Activated T-helper 2 cell treated with anti-CD3 and anti-CD28 coated beads, Interferon-gamma antibody, Interleukin-2, Interleukin-4, amounts not matched to agents 10 μg/mL and 5 μg/mL and 100 μg/mL, durations not matched to agents 14 hours and 24 hours and 36 hours (primary cell): Measurements from ENCODE around the gene PRKG1. TPM values are rescaled to one million over a fixed set of nuclear protein-coding genes. Genes with fewer than 3 reads are reported as not detected.

Source experiments
- DNase-seq: peaks from one replicate; pipeline ENCODE4 v3.0.0; 2021; ENCODE audit warnings: low spot score
- H3K27ac Mint-ChIP-seq: one replicate; pipeline ENCODE4 v1.8.0; 2021; ENCODE audit warnings: mixed read lengths
- H3K27me3 Mint-ChIP-seq: one replicate; pipeline ENCODE4 v1.8.0; 2021; ENCODE audit warnings: low read depth, mixed read lengths
- H3K36me3 Mint-ChIP-seq: one replicate; pipeline ENCODE4 v1.8.0; 2021; ENCODE audit warnings: low read depth, mixed read lengths
- H3K4me1 Mint-ChIP-seq: one replicate; pipeline ENCODE4 v1.8.0; 2021; ENCODE audit warnings: low read depth, mixed read lengths
- H3K4me3 Mint-ChIP-seq: one replicate; pipeline ENCODE4 v1.8.0; 2021; ENCODE audit warnings: low read depth, mild to moderate bottlenecking, moderate library complexity, mixed read lengths
- H3K9me3 Mint-ChIP-seq: one replicate; pipeline ENCODE4 v1.8.0; 2021; ENCODE audit warnings: mixed read lengths
- intact Hi-C: fragments of 100-400 bp; cut with micrococcal nuclease; formaldehyde crosslinking; loops from one replicate; pipeline ENCODE4 v1.15.1; 2023
- total RNA-seq: library from RNA; stranded (reverse); gene quantifications from 2 replicates; pipeline ENCODE4 v1.2.3, GENCODE V29; 2022

Gene PRKG1
- total RNA-seq, 1 donor from 2014 or later, result not detected

DNA sequence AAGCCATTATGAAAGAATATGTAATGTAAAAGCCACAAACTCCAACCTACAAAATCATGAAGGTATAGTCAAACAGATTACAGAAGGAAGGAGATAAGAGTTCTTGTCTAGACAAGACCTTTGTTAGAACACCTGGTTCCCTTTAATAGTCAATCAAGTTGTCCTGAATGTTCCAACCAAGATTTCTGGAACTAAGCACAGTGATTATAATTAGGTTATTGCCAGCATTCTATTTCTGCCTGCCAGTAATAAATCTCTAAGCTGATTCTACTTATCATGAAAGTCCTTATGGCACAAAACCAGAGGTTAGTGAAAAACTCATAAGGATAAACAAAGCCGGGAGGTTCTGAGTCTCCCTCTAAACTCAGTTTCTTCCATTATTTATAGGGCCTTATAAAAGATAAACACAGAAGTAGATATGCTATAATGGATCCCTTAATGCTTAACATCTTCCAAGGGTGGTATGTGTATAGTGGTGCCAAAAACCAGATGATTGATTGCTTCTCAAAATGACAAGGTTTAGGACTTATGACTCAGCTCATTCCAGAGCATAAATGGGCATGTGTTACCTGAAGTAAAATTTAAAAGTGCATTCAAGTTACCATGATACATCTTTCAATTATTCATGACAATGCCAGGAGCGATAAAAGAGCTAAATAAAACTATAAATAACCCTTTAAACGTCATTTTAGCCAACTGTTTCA lies 387.9 kb downstream of the PRKG1 start:
- Mint-ChIP-seq H3K4me1 (no peaks in the 10 kb centered on the region), H3K27ac (no peak overlapping the region), H3K4me3 (no peak overlapping the region), H3K9me3 (no peaks in the 10 kb centered on the region), H3K36me3 (no peaks in the 10 kb centered on the region), H3K27me3 (no peaks in the 10 kb centered on the region)
- intact Hi-C loops, result no loop called here
- no peak for DNase-seq

DNA sequence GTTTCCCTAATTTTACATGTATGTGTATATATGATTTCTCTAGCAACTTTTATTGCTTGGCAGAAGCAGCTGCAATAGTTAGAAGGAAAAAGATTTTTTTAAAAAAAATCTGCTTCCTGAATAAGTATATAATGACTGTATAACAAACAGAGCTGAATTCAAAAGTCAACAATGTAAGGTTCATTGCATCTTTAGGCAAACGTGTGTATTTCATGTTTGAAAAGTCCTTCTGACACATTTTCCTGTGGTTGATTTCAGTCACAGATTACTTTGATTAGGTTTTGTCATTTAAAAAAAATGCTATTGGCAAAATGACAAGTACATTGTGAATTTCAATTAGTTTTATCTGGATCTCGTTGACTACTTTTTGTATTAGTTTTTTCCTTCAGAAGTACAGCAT lies 394.1 kb downstream of the PRKG1 start:
- intact Hi-C loops, result no loop called here
- Mint-ChIP-seq H3K4me1 (no peaks in the 10 kb centered on the region), H3K9me3 (no peaks in the 10 kb centered on the region), H3K36me3 (no peaks in the 10 kb centered on the region), H3K4me3 (no peak overlapping the region), H3K27me3 (no peaks in the 10 kb centered on the region), H3K27ac (no peak overlapping the region)
- DNase-seq, result no peak

DNA sequence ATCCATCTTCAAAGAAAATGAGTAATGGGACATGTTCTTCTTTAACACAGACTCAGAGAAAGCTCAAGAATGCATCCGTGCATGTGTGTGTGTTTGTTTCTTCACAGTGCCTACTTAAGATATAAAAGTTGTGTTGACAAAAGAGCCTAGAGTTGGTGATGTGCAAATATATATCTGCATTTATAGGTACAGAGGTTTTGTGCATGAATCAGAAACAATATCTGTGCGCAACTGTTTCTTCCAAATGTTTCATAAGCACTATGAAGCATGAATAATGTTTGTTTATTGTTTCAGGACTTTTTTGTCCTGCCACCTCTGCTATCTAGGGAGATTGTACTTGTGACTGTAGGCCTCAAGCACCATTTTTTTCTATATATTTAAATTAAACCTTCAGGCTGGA lies 395.4 kb downstream of the PRKG1 start:
- Mint-ChIP-seq H3K36me3 (no peaks in the 10 kb centered on the region), H3K27ac (no peak overlapping the region), H3K4me1 (no peaks in the 10 kb centered on the region), H3K9me3 (no peaks in the 10 kb centered on the region), H3K4me3 (no peak overlapping the region), H3K27me3 (no peaks in the 10 kb centered on the region)
- intact Hi-C loops, result no loop called here
- no peak for DNase-seq

DNA sequence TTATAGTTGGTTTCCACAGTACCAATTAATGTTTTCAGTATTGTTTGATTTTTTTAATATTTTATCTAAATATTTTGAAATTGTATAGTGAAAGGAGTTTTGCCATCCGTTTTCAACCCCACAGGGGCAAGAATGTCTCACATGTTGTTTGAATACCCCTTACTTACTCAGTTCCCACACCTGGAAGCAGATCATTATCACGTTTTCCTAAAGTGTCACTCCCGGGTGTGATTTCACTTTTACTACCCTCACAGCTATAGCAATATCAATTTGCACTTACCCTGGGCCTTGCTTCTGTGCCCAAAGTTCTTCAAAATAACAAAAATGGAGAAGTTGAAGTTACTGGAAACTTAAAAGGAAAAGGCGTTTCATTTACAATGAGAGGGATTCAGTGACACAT lies 397.0 kb downstream of the PRKG1 start:
- H3K27me3 Mint-ChIP-seq, result no peaks in the 10 kb centered on the region
- no peak for DNase-seq
- intact Hi-C loops, result no loop called here
- no peak overlapping the region for H3K4me3 Mint-ChIP-seq
- no peaks in the 10 kb centered on the region for H3K9me3 Mint-ChIP-seq
- H3K4me1 Mint-ChIP-seq, result no peaks in the 10 kb centered on the region
- no peak overlapping the region for H3K27ac Mint-ChIP-seq
- no peaks in the 10 kb centered on the region for H3K36me3 Mint-ChIP-seq

DNA sequence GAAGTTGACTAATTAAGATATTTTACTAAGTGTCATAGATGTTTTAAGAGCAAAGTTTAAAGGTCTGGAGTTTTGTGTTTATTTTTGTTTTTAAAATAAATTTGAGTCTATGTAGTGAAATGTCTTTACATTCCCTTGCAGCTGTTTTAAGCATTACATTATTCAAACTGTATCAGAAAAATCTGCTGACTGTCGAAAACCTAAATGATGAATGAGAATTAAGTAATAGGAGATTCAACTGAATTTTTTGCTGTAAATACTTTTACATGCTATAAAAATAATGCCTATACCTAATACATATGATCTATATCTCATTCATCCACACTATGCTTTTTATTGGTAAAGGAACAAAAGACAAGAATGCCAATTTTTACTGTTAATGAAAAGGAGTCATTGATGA lies 397.9 kb downstream of the PRKG1 start:
- DNase-seq, result no peak
- H3K9me3 Mint-ChIP-seq, result no peaks in the 10 kb centered on the region
- no peak overlapping the region for H3K27ac Mint-ChIP-seq
- no peaks in the 10 kb centered on the region for H3K36me3 Mint-ChIP-seq
- H3K4me1 Mint-ChIP-seq, result no peaks in the 10 kb centered on the region
- no peaks in the 10 kb centered on the region for H3K27me3 Mint-ChIP-seq
- no peak overlapping the region for H3K4me3 Mint-ChIP-seq
- intact Hi-C loops, result no loop called here

DNA sequence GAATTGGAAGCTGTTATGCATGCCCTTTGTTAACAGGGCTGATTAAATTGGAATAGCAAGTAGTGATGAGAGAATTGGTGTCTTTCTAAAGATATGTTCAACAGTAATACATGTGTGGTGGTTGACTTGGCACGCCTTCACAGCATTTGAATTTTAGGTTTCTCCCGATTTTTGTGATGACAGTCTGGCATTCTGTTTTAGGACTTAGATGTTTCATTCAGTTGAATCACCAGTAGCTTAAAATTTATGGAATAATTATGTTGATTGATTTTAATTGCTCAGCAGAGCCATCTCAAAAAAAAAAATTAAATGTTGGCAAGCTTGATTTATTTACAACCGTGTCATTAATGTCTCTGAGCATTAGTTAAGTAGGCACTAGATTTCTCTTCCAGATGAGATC lies 405.4 kb downstream of the PRKG1 start:
- H3K27ac Mint-ChIP-seq, result no peak overlapping the region
- intact Hi-C loops, result no loop called here
- no peaks in the 10 kb centered on the region for H3K27me3 Mint-ChIP-seq
- H3K9me3 Mint-ChIP-seq, result no peaks in the 10 kb centered on the region
- H3K4me1 Mint-ChIP-seq, result no peaks in the 10 kb centered on the region
- H3K4me3 Mint-ChIP-seq, result no peak overlapping the region
- DNase-seq, result no peak
- H3K36me3 Mint-ChIP-seq, result no peaks in the 10 kb centered on the region

DNA sequence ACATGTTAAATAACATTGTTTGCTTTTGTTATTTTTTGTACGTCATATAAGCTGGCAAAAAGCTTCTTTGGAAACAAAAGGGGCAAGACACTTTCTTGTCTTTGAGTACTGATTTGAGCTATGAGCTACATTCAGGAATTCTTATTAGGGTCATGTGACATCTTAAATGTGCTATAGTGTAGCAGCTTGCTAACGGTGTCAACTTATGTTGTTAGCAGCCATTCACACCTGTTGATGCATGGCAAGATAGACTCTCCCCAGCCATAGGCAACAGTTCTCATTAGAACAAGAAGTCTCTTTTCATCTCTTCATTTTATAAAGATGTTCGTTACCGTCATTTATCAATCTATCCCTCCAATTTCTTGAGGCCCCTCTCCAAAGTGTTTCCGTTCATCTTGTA lies 411.4 kb downstream of the PRKG1 start:
- Mint-ChIP-seq H3K4me1 (no peaks in the 10 kb centered on the region), H3K4me3 (no peak overlapping the region), H3K9me3 (no peaks in the 10 kb centered on the region), H3K27me3 (no peaks in the 10 kb centered on the region), H3K36me3 (no peaks in the 10 kb centered on the region), H3K27ac (no peak overlapping the region)
- no peak for DNase-seq
- intact Hi-C loops, result no loop called here

DNA sequence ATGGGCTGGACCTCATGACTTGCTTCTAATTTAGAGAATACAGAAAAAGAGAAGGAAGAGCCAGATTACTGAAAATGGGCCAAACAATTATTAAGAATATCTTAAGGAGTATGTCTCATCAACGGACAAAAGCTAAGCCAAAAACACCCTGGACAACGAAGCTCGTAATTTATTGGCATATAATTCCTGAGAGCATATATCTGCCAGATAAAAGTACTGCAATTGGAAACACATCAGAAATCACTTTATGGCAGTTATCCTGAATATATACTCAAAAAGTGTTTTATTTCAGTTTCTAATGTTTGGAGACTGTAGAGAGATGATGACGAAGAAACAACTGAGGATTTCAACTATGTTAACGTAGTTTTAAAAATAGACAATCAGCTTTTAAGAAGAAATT lies 413.3 kb downstream of the PRKG1 start:
- intact Hi-C loops, result no loop called here
- H3K4me3 Mint-ChIP-seq, result no peak overlapping the region

DNA sequence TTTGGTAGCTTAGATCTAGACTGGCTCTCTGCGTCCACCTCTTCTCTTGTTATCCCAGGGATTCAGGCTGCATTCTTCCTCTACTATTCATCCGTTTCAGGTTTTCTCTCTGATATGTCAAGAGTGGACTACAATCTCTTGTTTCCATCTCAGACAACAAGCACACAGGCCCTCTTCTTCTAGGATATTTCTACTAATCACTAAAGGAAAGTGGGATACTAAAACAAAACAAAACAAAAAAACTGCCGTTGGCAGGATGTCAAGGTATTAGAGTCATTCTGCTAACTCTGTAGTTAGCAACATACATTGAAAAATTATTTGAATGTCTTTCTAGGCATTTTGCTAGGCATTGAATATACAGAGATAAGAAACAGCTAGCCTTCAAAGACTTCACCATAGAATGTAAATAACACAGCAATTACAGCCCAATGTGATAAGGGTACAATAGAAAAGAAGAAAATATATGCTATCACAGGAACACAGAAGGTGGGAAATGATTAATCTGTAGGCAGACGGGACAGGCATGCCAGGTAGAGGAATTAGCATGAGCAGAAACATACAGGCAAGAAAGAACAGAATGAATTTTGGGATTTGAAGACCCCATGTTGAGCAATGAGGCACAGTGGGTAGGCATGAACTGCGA lies 414.6 kb downstream of the PRKG1 start:
- H3K27ac Mint-ChIP-seq, result no peak overlapping the region
- intact Hi-C loops, result no loop called here
- H3K36me3 Mint-ChIP-seq, result no peaks in the 10 kb centered on the region
- H3K9me3 Mint-ChIP-seq, result no peaks in the 10 kb centered on the region
- H3K4me1 Mint-ChIP-seq, result no peaks in the 10 kb centered on the region
- H3K4me3 Mint-ChIP-seq, result no peak overlapping the region
- no peak for DNase-seq
- no peaks in the 10 kb centered on the region for H3K27me3 Mint-ChIP-seq

More for the DNA sequence above, 413.3 kb downstream of the PRKG1 start:
- no peaks in the 10 kb centered on the region for H3K9me3 Mint-ChIP-seq
- no peak overlapping the region for H3K27ac Mint-ChIP-seq
- H3K36me3 Mint-ChIP-seq, result no peaks in the 10 kb centered on the region
- no peak for DNase-seq
- no peaks in the 10 kb centered on the region for H3K4me1 Mint-ChIP-seq
- no peaks in the 10 kb centered on the region for H3K27me3 Mint-ChIP-seq

DNA sequence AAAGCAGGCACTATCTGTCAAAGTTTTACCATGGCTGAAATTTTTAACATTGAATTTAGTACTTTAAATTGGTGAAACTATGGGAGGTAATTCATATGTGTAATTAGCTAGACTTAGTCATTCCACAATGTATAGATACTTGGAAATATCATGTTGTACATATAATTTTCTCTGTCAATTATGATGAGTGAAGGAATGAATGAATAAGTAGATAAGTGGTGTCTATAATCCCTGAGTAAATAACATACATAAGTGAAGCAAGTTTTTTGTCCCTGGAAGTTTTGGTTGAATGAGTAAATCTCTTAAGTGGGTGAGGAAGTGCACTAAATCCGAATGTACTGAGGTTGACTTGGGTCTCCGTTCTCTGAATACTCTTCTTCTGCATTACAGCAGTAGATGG lies 424.1 kb downstream of the PRKG1 start:
- no peak overlapping the region for H3K27ac Mint-ChIP-seq

DNA sequence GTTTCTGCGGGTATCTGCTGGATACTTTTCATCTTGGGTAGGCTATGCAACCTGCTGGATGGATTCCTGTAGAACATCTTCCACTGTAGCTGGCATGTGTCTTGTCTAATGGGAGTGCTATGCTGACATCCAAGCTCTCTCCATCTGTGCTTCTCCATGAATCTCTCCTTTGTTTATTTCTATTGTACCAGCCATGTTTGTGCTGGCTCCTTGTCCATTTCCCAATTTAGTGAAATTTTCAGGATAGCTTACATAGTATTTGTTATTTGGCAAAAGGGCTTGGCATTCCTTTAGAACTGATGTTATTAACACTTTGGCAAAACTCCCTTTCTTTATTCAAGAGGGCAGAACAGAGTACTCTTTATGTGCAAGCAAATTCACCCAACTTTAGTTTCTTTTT lies 427.1 kb downstream of the PRKG1 start:
- intact Hi-C loops, result no loop called here
- DNase-seq, result no peak
- Mint-ChIP-seq H3K9me3 (no peaks in the 10 kb centered on the region), H3K36me3 (no peaks in the 10 kb centered on the region), H3K27ac (no peak overlapping the region), H3K4me3 (no peak overlapping the region), H3K4me1 (no peaks in the 10 kb centered on the region), H3K27me3 (no peaks in the 10 kb centered on the region)

More for the DNA sequence above, 424.1 kb downstream of the PRKG1 start:
- Mint-ChIP-seq H3K27me3 (no peaks in the 10 kb centered on the region), H3K9me3 (no peaks in the 10 kb centered on the region), H3K36me3 (no peaks in the 10 kb centered on the region), H3K4me3 (no peak overlapping the region), H3K4me1 (no peaks in the 10 kb centered on the region)
- DNase-seq, result no peak
- intact Hi-C loops, result no loop called here

DNA sequence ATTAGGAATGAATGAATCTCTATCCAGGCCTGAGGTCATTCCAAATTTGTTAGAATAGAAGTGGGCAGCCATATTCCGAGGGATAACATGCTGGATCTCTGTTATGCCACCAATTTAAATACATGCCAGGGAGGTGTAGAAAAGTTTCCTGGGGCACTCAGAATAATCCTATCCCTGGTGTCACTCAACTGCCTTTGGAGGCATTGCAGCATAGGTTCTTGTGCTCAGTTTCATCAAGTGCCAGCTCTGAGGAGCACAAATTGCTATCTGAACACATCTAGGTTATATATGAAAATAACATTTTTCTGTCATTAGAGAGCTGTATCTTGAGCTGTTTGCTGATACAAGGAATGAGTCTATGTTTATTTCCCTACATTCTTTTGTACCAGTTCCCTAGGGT lies 427.8 kb downstream of the PRKG1 start:
- intact Hi-C loops, result no loop called here
- H3K9me3 Mint-ChIP-seq, result no peaks in the 10 kb centered on the region
- no peaks in the 10 kb centered on the region for H3K36me3 Mint-ChIP-seq

DNA sequence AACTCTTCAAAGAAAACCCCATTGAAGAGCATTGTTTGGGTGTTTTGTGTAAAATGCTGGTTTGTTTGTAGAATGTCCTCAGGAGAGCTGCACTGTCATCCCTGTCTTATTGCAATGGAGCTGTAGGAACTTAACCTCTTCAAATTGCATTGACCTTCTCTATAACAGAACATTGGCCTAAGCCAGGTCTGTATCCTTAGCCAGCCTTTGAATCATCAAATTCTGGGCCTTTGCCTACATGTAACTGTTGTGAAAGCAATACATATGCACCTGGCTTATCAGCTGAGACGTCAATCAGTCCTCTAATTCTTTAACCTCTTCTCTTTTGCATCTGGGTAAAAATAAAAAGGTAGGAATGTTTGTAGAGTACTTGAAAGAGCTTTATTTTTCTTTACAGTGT lies 429.1 kb downstream of the PRKG1 start:
- intact Hi-C loops, result no loop called here
- no peaks in the 10 kb centered on the region for H3K27me3 Mint-ChIP-seq
- H3K4me3 Mint-ChIP-seq, result no peak overlapping the region
- H3K4me1 Mint-ChIP-seq, result no peaks in the 10 kb centered on the region
- DNase-seq, result no peak
- no peaks in the 10 kb centered on the region for H3K36me3 Mint-ChIP-seq
- no peaks in the 10 kb centered on the region for H3K9me3 Mint-ChIP-seq
- H3K27ac Mint-ChIP-seq, result no peak overlapping the region

More for the DNA sequence above, 427.8 kb downstream of the PRKG1 start:
- Mint-ChIP-seq H3K4me3 (no peak overlapping the region), H3K27me3 (no peaks in the 10 kb centered on the region), H3K4me1 (no peaks in the 10 kb centered on the region), H3K27ac (no peak overlapping the region)
- DNase-seq, result no peak
